ENCODE results near the gene PDLIM7.

DNA sequence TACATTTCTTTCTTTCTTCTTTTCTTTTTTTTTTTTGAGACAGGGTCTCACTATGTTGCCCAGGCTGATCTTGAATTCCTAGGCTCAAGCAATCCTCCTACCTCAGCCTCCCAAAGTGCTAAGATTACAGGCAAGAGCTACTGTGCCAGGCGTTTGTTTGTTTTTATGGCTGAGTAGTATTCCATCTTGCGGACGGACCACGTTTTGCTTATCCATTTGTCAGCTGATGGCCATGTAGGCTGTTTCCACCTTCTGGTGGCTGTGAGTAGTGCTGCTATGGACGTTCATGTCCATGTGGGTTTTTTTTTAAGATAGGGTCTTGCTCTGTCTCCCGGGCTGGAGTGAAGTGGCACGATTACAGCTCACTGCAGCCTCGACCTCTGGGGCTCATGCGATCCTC, 9.8 kb upstream of the PDLIM7 start:
- no peak for TF ChIP-seq POLR2A (IDR thresholded peaks at IDR 0.05; ENCODE audit: low read depth, low read length)
- TF ChIP-seq RFX5 (IDR thresholded peaks at IDR 0.05; ENCODE audit: low read depth, low read length) = no peak
- TF ChIP-seq, protein P1, sequence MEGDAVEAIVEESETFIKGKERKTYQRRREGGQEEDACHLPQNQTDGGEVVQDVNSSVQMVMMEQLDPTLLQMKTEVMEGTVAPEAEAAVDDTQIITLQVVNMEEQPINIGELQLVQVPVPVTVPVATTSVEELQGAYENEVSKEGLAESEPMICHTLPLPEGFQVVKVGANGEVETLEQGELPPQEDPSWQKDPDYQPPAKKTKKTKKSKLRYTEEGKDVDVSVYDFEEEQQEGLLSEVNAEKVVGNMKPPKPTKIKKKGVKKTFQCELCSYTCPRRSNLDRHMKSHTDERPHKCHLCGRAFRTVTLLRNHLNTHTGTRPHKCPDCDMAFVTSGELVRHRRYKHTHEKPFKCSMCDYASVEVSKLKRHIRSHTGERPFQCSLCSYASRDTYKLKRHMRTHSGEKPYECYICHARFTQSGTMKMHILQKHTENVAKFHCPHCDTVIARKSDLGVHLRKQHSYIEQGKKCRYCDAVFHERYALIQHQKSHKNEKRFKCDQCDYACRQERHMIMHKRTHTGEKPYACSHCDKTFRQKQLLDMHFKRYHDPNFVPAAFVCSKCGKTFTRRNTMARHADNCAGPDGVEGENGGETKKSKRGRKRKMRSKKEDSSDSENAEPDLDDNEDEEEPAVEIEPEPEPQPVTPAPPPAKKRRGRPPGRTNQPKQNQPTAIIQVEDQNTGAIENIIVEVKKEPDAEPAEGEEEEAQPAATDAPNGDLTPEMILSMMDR (conservative IDR thresholded peaks at IDR 0.05; ENCODE audit: low read depth, low read length) = peak; percentile 33; the same call in 1 of the 2 replicates
- TF ChIP-seq BHLHE40 (IDR thresholded peaks at IDR 0.05; ENCODE audit: low read depth, low read length) = no peak
- TF ChIP-seq RAD21 (IDR thresholded peaks at IDR 0.05; ENCODE audit: low read length) = peak; percentile 19; the same call in 1 of the 2 replicates
- no peak for TF ChIP-seq MAFK (IDR thresholded peaks at IDR 0.05; ENCODE audit: low read depth, low read length)
- no peak for TF ChIP-seq NFE2L2 (IDR thresholded peaks at IDR 0.05; ENCODE audit: low read depth, low read length)
- TF ChIP-seq RCOR1 (IDR thresholded peaks at IDR 0.05; ENCODE audit: insufficient replicate concordance, low read length) = no peak
- no peak for TF ChIP-seq CHD1 (IDR thresholded peaks at IDR 0.05; ENCODE audit: low read depth, low read length)
- TF ChIP-seq SMC3 (IDR thresholded peaks at IDR 0.05; ENCODE audit: low read depth, low read length) = 0 out of 2 replicates have a peak, but pooled peaks have one; percentile 14
- TF ChIP-seq CEBPB (IDR thresholded peaks at IDR 0.05; ENCODE audit: low read depth, low read length) = no peak
- TF ChIP-seq, protein P2, sequence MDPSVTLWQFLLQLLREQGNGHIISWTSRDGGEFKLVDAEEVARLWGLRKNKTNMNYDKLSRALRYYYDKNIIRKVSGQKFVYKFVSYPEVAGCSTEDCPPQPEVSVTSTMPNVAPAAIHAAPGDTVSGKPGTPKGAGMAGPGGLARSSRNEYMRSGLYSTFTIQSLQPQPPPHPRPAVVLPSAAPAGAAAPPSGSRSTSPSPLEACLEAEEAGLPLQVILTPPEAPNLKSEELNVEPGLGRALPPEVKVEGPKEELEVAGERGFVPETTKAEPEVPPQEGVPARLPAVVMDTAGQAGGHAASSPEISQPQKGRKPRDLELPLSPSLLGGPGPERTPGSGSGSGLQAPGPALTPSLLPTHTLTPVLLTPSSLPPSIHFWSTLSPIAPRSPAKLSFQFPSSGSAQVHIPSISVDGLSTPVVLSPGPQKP (IDR thresholded peaks at IDR 0.05; ENCODE audit: borderline replicate concordance, low read depth, low read length) = no peak

All from IMR-90 (cell line).